GM21717 (cell line): Measurements from ENCODE around the gene IFNLR1.
"Not testable (repeated sequence)": the region's sequence is repeated elsewhere in the genome, so short reads cannot be mapped to it uniquely, and the experiment has no call there.

Experiments used
- ATAC-seq: cut with Tn5 transposase; IDR thresholded peaks from one replicate; pipeline ENCODE4 v1.9.1; 2021; ENCODE audit warnings: mild to moderate bottlenecking, moderate library complexity; ENCODE audit not compliant: unreplicated experiment

The IFNLR1 gene

GRCh38 chr1:24186993-24187790, at the start of gene IFNLR1:
Gene IFNLR1 (minus strand): TSS chr1:24187289. CDS start chr1:24187248, 41 bp downstream.
- ATAC-seq, result no peak

- no peak for ATAC-seq
Observed at GRCh38 chr1:24235921-24236788, 49.1 kb upstream of the IFNLR1 start.

GRCh38 chr1:24233684-24234600, 46.9 kb upstream of the IFNLR1 start:
- ATAC-seq, result no peak

GRCh38 chr1:24231701-24232100, 44.6 kb upstream of the IFNLR1 start:
- ATAC-seq, result no peak

- ATAC-seq, result no peak
Observed at GRCh38 chr1:24228311-24228710, 41.2 kb upstream of the IFNLR1 start.

GRCh38 chr1:24226749-24227148, 39.7 kb upstream of the IFNLR1 start:
- ATAC-seq, result no peak

GRCh38 chr1:24224761-24225160, 37.7 kb upstream of the IFNLR1 start:
- ATAC-seq, result no peak

GRCh38 chr1:24224086-24224485, 37.0 kb upstream of the IFNLR1 start:
- no peak for ATAC-seq

GRCh38 chr1:24222793-24223192, 35.7 kb upstream of the IFNLR1 start:
- no peak for ATAC-seq

- ATAC-seq, result no peak
Observed at GRCh38 chr1:24222008-24222605, 35.0 kb upstream of the IFNLR1 start.

- no peak for ATAC-seq
Observed at GRCh38 chr1:24221246-24221645, 34.2 kb upstream of the IFNLR1 start.

GRCh38 chr1:24216276-24217074, 29.4 kb upstream of the IFNLR1 start:
- no peak for ATAC-seq

GRCh38 chr1:24215226-24215814, 28.2 kb upstream of the IFNLR1 start:
- no peak for ATAC-seq

GRCh38 chr1:24212376-24212775, 25.3 kb upstream of the IFNLR1 start:
- no peak for ATAC-seq

GRCh38 chr1:24210195-24210627, 23.1 kb upstream of the IFNLR1 start:
- no peak for ATAC-seq

GRCh38 chr1:24209097-24209496, 22.0 kb upstream of the IFNLR1 start:
- no peak for ATAC-seq

GRCh38 chr1:24207709-24208108, 20.6 kb upstream of the IFNLR1 start:
- no peak for ATAC-seq

GRCh38 chr1:24207395-24207687, 20.3 kb upstream of the IFNLR1 start:
- not testable (repeated sequence) for ATAC-seq
